GM19463 (cell line): ENCODE measurements around the gene FUOM.

Experiments used
- ATAC-seq: cut with Tn5 transposase; IDR thresholded peaks from one replicate; pipeline ENCODE4 v1.9.1; 2021; ENCODE audit warnings: mild to moderate bottlenecking, moderate library complexity; ENCODE audit not compliant: unreplicated experiment

Gene FUOM

GRCh38 chr10:133353202-133353959 lies 4.4 kb downstream of the FUOM start:
- no peak for ATAC-seq

DNA sequence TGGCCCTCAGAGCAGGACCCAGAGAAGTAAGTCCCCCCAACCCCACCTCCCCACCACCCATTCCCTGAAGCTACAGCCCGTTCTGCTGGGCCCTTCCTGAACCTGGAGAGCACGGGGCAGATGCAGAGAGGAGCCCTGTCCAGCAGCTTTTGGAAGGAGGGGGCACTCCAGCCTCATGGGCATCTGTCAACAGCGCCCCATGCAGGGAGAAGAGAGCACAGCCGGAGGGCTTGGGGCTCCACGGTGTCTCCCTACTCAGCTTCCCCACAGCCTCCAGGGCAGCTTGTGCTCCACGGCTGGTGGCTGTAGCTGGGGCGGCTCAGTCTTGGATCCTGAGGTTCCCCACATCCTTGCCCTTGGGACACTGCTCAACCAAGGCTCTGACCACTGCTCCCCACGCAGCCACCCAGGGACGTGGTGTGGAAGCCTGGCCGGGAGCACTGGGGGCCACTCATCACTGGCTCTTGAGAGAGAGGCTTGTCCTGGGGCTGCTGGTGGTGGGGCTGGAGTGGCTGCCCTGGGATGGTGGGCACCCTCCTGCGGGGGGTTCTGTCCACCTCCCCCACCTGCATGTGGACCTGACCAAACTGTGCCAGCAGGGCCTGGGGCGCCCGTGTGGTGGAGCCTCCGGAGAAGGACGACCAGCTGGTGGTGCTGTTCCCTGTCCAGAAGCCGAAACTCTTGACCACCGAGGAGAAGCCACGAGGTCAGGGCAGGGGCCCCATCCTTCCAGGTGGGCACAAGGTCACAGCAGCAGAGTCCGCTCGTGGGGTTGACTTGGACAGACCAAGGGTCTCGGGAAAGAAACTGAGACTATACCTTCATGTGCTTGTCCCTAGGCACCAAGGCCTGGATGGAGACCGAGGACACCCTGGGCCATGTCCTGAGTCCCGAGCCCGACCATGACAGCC lies 6.2 kb downstream of the FUOM start:
- no peak for ATAC-seq

- ATAC-seq = no peak
These were observed 6.9 kb downstream of the FUOM start for GRCh38 chr10:133350950-133351329.

- no peak for ATAC-seq
These were observed 7.4 kb downstream of the FUOM start for GRCh38 chr10:133350283-133350949.

DNA sequence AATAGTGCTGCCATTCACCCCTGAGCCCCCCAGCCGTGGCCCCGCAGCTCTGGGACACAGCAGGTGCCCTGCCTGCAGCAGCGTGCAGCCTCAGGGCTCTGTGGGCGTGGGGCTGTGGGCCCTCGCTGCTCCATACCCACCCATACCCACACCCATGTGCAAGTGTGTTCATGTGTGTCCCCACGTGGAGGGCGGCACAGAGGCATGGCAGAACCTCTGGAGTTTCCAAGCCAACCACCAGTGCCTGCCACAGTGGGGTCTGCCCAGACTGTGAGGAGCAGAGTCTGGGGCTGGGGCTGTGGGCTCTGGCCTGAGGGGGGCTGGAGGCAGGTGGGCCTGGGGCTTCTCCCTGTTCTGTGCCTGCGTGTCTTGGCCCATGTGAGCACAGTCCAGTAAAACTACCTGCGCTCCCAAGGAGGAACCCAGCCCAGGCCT lies 8.2 kb downstream of the FUOM start:
- no peak for ATAC-seq

DNA sequence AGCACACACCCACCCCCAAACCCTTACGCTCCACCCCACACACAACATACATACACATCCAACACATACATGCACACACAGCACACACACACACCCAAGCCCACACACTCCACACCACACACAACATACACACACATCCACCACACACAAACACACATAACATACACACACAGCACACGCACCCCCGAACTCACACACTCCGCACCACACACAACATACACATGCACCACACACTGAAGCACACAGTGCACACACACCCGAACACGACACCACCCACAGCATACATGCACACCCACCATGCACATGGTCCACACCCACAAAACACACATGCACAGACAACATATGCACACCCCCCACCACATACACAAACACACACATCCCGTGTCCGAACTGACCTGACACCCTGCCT lies 8.7 kb downstream of the FUOM start:
- ATAC-seq = no peak

GRCh38 chr10:133347710-133348517 lies 9.9 kb downstream of the FUOM start:
- no peak for ATAC-seq

GRCh38 chr10:133346413-133346812 lies 11.4 kb downstream of the FUOM start:
- ATAC-seq = no peak

DNA sequence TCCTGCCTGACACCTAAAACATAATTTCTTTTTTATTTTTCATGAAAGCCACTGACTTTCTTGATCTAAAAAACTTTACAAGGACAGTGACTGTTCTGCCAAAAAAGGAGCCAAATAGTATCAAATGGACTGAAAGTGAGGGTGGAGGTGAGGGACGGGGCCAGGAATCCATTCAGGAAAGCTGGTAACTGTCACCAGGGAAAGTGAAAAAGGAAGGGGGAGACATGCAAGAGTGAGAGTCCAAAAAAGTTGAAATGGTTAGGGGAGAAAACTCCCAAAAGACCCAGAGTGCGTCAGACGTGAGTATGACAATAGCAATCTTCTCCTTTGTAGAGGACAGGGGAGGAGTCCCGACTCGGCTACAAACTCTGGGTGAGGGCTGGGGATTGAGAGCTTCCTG lies 13.6 kb downstream of the FUOM start:
- no peak for ATAC-seq

DNA sequence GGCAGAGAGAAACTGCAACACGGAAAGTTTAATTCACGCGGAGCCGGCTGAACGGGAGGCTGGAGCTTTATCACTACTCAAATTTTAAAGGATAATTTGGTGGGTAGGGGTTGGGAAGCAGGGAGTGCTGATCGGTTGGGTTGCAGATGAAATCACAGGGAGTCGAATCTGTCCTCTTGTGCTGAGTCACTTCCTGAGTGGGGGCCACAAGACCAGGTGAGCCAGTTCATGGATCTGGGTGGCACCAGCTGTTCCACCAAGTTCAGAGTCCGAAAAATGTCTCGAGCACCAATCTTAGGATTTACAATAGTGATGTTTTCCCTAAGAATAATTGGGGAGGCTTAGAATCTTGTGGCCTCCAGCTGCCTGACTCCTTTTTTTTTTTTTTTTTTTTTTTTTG lies 14.3 kb downstream of the FUOM start:
- no peak for ATAC-seq

- ATAC-seq = no peak
These were observed 14.9 kb downstream of the FUOM start for GRCh38 chr10:133342942-133343341.

- ATAC-seq = no peak
These were observed 15.8 kb downstream of the FUOM start for GRCh38 chr10:133341983-133342382.

- no peak for ATAC-seq
These were observed 18.0 kb downstream of the FUOM start for GRCh38 chr10:133339708-133340380.

DNA sequence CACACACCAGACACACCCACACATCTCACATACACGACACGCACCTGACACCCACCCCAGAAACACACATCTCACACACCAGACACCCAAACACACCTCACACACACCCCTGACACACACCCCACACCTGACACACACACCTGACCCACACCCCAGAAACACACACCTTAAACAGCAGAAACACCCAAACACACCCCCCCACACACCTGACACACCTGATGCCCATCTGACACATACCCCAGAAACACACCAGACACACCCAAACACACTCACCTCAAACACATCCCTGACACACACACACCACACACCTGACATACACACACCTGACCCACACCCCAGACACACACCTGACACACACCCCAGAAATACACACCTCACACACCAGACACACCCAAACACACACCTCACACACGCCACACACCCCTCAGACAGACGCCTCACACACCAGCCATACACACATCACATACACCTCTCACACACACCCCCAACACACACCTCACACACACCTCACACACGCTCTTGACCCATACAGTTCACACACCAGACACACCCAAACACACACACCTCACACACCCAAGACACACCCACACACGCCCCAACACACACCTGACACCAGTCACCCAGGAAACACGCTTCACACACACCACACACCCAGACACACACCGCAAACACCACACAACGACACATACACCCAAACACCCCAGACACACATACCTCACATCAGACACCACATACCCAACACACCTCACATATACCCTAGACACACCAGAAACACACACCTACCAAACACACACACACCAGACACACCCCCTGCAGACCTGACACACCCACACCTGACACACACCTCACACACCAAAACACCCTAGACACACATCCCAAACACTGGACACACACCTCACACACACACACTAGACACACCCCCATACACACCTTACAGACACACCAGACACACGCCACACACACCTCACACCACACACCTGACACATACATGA lies 19.4 kb downstream of the FUOM start:
- ATAC-seq = no peak

DNA sequence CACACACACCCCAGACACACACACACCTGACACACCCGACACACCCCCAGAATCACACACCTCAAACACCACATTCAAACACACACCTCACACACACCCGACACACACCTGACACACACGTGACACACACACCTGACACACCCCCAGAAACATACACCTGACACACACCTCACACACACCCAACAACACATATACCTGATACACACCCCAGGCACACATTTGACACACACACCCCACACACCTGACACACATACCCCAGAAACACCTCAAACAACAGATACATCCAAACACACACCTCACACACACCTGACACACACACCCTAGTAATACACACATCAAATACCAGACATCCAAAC lies 20.5 kb downstream of the FUOM start:
- ATAC-seq = no peak

DNA sequence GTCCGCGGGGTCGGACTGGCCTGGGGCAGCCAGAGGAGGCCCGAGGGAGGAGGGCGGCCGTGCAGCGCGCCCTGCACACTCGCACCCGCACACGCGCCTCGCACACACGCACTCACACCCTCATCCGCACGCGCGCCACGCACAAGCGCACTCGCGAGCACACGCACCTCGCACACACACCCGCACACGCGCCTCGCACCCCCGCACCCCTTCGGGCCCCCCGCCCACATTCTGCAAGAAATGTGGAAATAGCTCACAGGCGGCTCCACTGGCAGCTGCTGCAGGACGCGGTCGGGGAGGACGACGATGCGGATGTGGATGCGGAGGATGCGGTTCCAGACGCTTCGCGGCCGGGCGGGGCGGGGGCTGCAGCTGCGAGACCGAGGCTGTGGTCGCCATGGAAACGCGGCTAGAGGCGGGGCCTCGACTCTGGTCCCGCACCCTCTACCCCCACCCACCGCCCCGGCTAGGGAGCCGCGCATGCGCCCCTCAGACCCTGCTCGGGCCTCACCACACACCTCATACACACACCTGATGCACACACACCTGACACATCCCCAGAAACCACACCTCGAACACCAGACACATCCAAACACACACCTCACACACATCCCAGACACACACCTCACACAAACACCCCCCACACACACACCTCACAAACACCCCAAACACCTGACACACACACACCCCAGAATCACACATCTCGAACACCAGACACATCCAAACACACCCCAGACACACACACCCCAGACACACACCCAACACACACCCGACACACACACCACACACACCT lies 21.0 kb downstream of the FUOM start, which contains the start of gene CALY:
CALY (minus strand) TSS at position 320 of the 793 bp plus-strand sequence. CDS start 7,907 bp downstream, outside the sequence.
- no peak for ATAC-seq

DNA sequence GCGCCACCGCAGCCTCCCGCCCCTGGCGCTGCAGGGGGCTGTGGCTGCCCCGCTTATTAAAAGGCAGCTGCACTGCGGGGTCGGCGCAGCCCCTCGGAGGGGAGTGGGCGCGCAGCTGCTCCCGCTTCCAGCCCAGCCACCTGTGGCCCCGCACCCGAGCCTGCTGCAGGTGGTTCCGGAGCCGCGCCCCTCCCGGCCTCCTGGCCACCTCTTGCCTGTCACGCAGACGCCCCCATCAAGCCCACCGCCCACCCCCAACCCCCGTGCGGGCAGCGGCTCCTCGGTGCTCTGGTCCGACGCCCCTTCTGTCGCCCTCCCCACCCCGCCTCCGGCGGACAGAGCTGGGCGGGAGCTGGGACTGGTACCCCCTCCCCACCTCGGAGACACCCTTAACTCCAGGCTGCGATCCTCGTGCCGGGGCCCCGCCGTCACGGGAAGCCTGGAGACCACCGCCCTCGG lies 21.7 kb downstream of the FUOM start:
- ATAC-seq = no peak
